C4-2B (cell line): ENCODE measurements around the gene RASL12.

Experiments used
- ZFX ChIP-seq: fragments of 450-650 bp; IDR thresholded peaks from 2 replicates; pipeline ENCODE4 v1.6.1; 2017
- TF ChIP-seq, protein P1 (sequence below): fragments of 450-650 bp; conservative IDR thresholded peaks from 2 replicates; pipeline ENCODE4 v1.5.1; 2017; ENCODE audit warnings: mild to moderate bottlenecking

DNA sequence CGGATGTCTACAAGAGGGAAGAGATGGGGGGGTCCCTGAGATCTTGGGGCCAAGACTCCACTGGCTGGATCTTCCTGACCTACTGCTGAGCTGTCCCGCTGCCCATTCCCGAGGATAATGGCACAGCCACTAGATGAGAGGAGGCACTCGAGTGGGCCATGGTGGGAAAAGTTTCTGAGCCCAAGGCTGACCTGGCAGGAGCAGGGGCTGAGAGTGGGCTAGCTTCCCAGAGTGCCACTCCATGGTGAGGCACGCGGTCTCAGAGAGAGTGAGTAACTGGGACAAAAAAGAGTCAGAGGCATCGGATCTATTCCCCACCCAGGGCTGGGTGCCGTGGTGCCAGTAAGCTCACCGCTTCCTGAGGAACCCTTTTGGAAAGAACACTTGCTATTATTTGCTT is 11.7 kb downstream of the RASL12 start:
- TF ChIP-seq, protein P1, sequence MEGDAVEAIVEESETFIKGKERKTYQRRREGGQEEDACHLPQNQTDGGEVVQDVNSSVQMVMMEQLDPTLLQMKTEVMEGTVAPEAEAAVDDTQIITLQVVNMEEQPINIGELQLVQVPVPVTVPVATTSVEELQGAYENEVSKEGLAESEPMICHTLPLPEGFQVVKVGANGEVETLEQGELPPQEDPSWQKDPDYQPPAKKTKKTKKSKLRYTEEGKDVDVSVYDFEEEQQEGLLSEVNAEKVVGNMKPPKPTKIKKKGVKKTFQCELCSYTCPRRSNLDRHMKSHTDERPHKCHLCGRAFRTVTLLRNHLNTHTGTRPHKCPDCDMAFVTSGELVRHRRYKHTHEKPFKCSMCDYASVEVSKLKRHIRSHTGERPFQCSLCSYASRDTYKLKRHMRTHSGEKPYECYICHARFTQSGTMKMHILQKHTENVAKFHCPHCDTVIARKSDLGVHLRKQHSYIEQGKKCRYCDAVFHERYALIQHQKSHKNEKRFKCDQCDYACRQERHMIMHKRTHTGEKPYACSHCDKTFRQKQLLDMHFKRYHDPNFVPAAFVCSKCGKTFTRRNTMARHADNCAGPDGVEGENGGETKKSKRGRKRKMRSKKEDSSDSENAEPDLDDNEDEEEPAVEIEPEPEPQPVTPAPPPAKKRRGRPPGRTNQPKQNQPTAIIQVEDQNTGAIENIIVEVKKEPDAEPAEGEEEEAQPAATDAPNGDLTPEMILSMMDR: no peak
- no peak for TF ChIP-seq ZFX
